ENCODE results near the gene SPATS2L.

- no peak for TF ChIP-seq CTCF (IDR thresholded peaks at IDR 0.05)
- TF ChIP-seq NR3C1 (CRISPR knock-in tag; conservative IDR thresholded peaks at IDR 0.05; ENCODE audit: low read depth) = no peak
- TF ChIP-seq ZNF263 (CRISPR knock-in tag; IDR thresholded peaks at IDR 0.05; ENCODE audit: low read depth) = no peak
- TF ChIP-seq E2F4 (CRISPR knock-in tag; IDR thresholded peaks at IDR 0.05; ENCODE audit: borderline replicate concordance, low read depth) = no peak
- TF ChIP-seq ETV6 (CRISPR knock-in tag; IDR thresholded peaks at IDR 0.05) = no peak
- TF ChIP-seq HMGXB4 (CRISPR knock-in tag; IDR thresholded peaks at IDR 0.05) = no peak
- TF ChIP-seq MLX (CRISPR knock-in tag; IDR thresholded peaks at IDR 0.05) = no peak
- no peak for TF ChIP-seq ZNF138 (CRISPR knock-in tag; conservative IDR thresholded peaks at IDR 0.05)
- TF ChIP-seq TEAD4 (CRISPR knock-in tag; IDR thresholded peaks at IDR 0.05) = no peak
- no peak for TF ChIP-seq PRRX2 (CRISPR knock-in tag; IDR thresholded peaks at IDR 0.05)
Observed at GRCh38 chr2:200394045-200394444, 87.6 kb downstream of the SPATS2L start.
